ENCODE results near the gene JARID2. TPM values are rescaled to one million over a fixed set of nuclear protein-coding genes. Genes with fewer than 3 reads are reported as not detected.
A peak's percentile ranks its signal among the peaks of the same experiment; 100 is the strongest.

The JARID2 gene
- total RNA-seq, 4 donors from 2014 or later: 12.1 to 33.8 (median 17.0) TPM

DNA sequence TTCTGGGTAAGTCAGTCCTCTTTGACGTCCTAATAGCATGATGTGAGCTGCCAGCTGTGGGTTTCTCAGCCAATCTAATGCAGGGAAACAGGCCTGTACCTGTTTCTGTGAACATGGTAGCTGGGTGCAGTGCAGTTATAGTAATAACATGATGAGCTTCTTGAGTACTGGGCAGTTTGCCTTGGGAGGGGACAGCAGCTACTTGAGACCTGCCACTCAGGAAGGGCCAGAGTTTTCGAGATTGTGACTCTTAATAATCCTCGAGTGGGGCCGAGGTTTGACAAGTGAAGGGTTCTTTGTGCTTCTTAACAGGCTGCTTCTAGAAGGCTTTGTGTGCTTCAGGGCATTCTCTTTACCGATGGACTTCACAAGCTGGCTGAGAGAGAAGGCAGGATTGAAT is 180.1 kb downstream of the JARID2 start:
- H3K9me3 ChIP-seq: no peaks in the 10 kb centered on the region
- TF ChIP-seq, protein P1, sequence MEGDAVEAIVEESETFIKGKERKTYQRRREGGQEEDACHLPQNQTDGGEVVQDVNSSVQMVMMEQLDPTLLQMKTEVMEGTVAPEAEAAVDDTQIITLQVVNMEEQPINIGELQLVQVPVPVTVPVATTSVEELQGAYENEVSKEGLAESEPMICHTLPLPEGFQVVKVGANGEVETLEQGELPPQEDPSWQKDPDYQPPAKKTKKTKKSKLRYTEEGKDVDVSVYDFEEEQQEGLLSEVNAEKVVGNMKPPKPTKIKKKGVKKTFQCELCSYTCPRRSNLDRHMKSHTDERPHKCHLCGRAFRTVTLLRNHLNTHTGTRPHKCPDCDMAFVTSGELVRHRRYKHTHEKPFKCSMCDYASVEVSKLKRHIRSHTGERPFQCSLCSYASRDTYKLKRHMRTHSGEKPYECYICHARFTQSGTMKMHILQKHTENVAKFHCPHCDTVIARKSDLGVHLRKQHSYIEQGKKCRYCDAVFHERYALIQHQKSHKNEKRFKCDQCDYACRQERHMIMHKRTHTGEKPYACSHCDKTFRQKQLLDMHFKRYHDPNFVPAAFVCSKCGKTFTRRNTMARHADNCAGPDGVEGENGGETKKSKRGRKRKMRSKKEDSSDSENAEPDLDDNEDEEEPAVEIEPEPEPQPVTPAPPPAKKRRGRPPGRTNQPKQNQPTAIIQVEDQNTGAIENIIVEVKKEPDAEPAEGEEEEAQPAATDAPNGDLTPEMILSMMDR (IDR thresholded peaks at IDR 0.05): no peak
- no peak for TF ChIP-seq POLR2A (IDR thresholded peaks at IDR 0.05)
- DNase-seq: no peak
- no peak overlapping the region for H3K4me3 ChIP-seq
- no peaks in the 10 kb centered on the region for H3K27me3 ChIP-seq
- H3K36me3 ChIP-seq: no peaks in the 10 kb centered on the region
- no peak overlapping the region for H3K27ac ChIP-seq
- H3K4me1 ChIP-seq: peaks cover 0 to 13% (median 4%) of the 10 kb centered on the region in 4 donors

DNA sequence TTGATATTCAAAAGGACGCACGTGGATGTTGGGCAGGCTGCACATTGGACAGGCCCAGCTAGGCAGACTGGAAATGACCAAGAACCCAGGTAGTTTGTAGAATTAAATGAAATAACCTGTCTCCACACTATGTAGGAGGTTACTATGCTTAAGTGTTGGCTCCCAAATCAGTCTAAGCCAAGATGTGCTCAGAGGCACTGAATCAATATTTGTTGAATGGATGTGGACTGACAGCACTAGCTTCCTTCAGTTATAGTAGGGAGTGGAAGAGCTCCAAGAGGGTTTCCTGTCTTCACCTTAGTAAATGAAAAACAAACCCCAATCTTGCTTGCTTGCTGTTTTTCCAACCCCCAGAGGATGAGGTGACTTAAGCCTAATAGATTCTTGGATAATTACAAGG is 180.5 kb downstream of the JARID2 start:
- Histone ChIP-seq H3K4me1 (peaks cover 0 to 13% (median 6%) of the 10 kb centered on the region in 4 donors), H3K27ac (no peak overlapping the region), H3K36me3 (no peaks in the 10 kb centered on the region), H3K4me3 (no peak overlapping the region), H3K9me3 (no peaks in the 10 kb centered on the region), H3K27me3 (no peaks in the 10 kb centered on the region)
- TF ChIP-seq, protein P1 (IDR thresholded peaks at IDR 0.05): no peak
- no peak for TF ChIP-seq POLR2A (IDR thresholded peaks at IDR 0.05)
- no peak for DNase-seq

DNA sequence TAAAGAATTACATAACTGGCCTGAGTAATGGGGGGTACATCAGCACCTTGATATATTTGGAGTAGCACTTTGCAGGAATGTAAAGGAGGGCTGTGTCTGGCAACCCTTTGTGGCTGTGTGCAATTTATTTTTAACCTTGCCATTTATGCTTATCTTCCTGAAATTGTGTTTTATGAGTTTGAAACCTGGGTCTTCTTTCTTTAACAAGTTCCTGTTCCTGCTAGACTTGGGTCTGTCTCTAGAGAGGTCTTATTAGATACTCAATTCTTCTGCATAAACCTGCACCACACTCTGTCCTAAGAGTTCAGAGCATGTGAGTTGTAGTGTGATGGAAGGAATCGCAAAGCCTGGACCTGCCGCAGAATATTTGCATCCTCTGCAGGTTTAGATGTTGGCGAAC is 181.0 kb downstream of the JARID2 start:
- peaks cover 0 to 14% (median 4%) of the 10 kb centered on the region in 4 donors for H3K4me1 ChIP-seq
- H3K4me3 ChIP-seq: no peak overlapping the region
- H3K27me3 ChIP-seq: no peaks in the 10 kb centered on the region
- TF ChIP-seq, protein P1 (IDR thresholded peaks at IDR 0.05): no peak
- no peak for TF ChIP-seq POLR2A (IDR thresholded peaks at IDR 0.05)
- no peaks in the 10 kb centered on the region for H3K36me3 ChIP-seq
- H3K9me3 ChIP-seq: no peaks in the 10 kb centered on the region
- H3K27ac ChIP-seq: peak overlapping the region in 1 of 4 donors; percentile 2
- no peak for DNase-seq

DNA sequence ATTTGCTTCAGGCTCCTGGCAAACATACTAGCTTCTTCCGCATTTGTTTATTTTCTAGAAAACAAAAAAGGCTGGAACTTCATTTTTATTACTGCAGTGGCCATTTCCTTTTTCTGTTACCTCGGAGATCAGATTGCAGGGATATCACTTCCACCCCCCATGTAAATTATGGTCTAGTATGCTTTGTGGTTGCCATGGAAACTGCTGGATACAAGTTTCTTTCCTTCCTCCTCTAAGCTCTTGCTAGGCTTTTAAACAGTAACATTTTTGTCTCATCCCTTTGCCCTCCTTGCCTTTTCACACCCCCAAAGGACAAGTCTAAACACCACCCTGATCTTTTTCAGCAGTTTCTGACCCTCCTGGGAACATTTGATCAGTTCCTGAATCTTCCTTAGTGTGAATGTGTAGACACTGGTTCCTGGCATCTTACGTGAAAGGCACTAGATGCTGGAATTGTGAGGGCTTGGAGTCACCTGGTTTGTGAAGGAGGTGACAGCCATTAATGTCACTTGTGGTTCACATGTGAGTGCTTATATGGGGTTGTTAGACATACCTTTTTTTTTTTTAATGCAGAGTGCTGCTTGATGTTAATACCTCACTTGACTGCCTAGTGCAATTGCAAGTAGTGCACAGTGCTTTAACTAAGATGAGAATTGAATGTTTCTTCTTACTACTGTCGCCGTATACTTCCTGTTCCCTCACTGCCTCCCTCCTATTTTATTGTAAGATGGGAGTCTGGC is 181.6 kb downstream of the JARID2 start:
- TF ChIP-seq, protein P1 (IDR thresholded peaks at IDR 0.05): no peak
- no peak for TF ChIP-seq POLR2A (IDR thresholded peaks at IDR 0.05)
- H3K27me3 ChIP-seq: no peaks in the 10 kb centered on the region
- H3K9me3 ChIP-seq: no peaks in the 10 kb centered on the region
- no peaks in the 10 kb centered on the region for H3K36me3 ChIP-seq
- H3K4me3 ChIP-seq: no peak overlapping the region
- peaks cover 0 to 20% (median 3%) of the 10 kb centered on the region in 4 donors for H3K4me1 ChIP-seq
- no peak for DNase-seq
- peak overlapping the region in 2 of 4 donors; percentile 2 to 24 for H3K27ac ChIP-seq

DNA sequence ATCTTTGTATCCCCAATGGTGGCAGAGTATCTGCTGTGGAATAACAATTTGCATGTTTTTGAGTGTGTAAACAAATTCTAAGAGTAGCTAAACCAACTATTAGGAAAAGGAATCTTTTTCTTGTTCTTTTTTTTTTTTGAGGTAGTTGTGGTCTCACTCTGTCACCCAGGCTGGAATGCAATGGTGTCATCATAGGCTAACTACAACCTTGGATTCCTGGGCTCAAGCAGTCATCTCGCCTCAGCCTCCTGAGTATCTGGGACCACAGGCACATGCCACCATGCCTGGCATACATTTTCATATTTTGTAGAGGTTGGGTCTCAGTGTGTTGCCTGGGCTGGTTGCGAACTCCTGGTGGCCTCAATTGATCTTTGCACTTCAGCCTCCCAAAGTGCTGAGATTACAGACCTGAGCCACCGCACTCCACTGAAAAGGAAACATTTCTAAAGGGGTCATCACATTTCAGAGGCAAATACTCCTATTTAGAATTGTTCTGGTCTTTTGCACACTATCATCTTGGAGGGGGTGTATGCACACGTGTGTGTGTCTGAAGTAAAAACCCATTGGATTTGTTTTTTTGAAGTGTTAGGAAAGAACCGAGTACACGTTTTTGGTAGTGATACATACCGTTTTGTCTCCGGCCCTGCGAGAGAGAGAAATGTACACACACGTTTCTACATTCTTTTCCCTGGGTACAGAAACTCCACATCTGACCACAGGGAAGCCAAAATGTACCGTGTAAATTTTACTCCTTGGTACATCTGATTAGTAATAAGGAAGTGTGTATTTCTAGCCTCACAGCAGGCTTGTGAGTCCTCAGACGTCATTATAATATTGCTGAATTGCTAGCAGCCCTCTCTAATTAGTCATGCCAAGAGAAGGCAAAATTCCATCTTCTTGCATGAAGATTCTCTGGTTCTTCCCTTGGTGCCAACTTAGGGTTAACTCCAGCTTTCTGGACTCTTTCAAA is 183.6 kb downstream of the JARID2 start:
- TF ChIP-seq, protein P1 (IDR thresholded peaks at IDR 0.05): no peak
- no peak for TF ChIP-seq POLR2A (IDR thresholded peaks at IDR 0.05)
- H3K27ac ChIP-seq: peak overlapping the region in 2 of 4 donors; percentile 22 to 24
- no peaks in the 10 kb centered on the region for H3K36me3 ChIP-seq
- no peaks in the 10 kb centered on the region for H3K9me3 ChIP-seq
- no peak overlapping the region for H3K4me3 ChIP-seq
- H3K27me3 ChIP-seq: no peaks in the 10 kb centered on the region
- no peak for DNase-seq
- peaks cover 0 to 31% (median 2%) of the 10 kb centered on the region in 4 donors for H3K4me1 ChIP-seq

Measured in Peyer's patch (tissue), 4 donors.